GM20431 (cell line): ENCODE data around the gene KLRK1.
"Not testable (repeated sequence)": the region's sequence is repeated elsewhere in the genome, so short reads cannot be mapped to it uniquely, and the experiment has no call there.

Source experiments
- in situ Hi-C: fragments of 300-500 bp; cut with MseI, MboI; formaldehyde crosslinking; loops from one replicate; pipeline ENCODE4 v1.15.0; 2020; ENCODE audit warnings: low sequenced_read_pairs; ENCODE audit not compliant: unreplicated experiment

The KLRK1 gene

DNA sequence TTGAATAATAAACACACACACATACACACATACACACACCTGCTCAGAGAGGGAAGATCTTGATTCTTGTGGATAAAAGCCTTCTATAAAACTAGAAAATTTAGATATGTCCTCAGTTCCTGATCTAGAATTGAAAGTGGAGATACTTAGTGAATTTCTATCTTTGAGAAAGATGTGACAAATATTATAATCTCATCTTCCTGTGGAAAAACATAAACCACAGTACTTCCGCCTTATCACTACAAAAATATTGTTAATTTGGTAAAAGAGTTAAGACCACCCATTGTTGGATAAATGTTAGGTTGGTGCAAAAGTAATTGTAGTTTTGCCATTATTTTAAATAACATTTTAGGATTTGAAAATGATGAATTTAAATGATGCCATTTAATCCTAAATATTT lies at the start of gene KLRK1:
Gene KLRK1 (minus strand): TSS at position 138 of the 400 bp plus-strand sequence. CDS start 1,231 bp downstream, outside the sequence.
- in situ Hi-C loops: no loop called here

DNA sequence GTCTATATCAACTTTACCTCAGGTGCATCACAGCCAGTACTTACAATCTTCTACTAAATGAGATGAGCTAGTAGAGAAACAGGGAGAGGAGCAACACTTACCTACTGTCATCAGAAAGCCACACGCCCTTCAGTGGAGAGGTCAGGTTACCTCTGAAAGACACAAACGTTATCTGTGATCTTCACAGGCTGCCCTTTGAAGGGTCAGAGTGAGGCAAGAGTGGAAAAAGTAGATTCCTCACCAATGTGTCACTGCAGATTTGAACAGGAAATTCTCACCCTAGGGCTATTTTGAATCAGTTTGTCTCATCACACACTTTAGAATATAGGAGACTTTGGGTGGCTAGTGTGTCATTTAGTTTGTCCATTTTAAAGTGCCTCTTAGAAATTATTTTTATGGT lies 47.8 kb upstream of the KLRK1 start:
- in situ Hi-C loops: not testable (repeated sequence)

DNA sequence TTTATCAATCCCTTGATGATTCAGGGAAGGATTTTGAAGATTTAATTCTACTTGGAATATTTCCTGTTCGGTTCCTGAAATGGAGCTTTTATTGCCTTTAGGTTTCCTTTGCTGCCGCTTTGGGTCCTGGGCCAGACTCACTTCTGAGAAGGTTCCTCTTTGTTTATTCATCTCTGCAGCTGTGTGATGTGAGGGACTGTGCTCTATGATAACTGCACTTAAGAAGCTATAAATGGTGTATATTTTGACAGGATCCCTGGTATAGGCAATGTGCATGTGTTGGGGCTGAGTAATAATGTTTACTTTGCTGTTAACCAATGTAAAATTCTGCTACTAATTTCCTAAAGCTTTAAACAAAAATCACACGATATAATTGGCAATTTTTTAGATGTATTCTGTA lies 46.0 kb upstream of the KLRK1 start, which contains the start of gene KLRC2:
Gene KLRC2 (minus strand): TSS at position 195 of the 400 bp plus-strand sequence. CDS start 24 bp downstream, at position 171.
- in situ Hi-C loops: not testable (repeated sequence)

GRCh38 chr12:10430623-10431022 lies 40.8 kb upstream of the KLRK1 start:
- in situ Hi-C loops: not testable (repeated sequence)

DNA sequence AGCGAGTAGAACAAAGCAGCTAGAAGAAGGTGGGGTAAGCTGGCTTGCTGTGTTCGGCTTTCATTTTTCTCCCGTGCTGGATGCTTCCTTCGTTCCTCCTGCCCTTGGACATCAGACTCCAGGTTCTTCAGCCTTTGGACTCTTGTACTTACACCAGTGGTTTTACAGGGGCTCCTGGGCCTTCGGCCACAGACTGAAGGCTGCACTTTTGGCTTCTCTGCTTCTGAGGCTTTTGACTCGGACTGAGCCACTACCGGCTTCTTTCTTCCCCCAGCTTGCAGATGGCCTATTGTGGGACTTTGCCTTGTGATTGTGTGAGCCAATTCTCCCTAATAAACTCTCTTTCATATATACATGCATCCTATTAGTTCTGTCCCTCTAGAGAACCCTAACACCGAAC lies 36.1 kb upstream of the KLRK1 start:
- in situ Hi-C loops: not testable (repeated sequence)

- in situ Hi-C loops: not testable (repeated sequence)
These were observed 34.5 kb upstream of the KLRK1 start for GRCh38 chr12:10424260-10424899.

DNA sequence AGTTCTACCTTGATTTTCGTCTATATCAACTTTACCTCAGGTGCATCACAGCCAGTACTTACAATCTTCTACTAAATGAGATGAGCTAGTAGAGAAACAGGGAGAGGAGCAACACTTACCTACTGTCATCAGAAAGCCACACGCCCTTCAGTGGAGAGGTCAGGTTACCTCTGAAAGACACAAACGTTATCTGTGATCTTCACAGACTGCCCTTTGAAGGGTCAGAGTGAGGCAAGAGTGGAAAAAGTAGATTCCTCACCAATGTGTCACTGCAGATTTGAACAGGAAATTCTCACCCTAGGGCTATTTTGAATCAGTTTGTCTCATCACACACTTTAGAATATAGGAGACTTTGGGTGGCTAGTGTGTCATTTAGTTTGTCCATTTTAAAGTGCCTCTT lies 32.3 kb upstream of the KLRK1 start:
- in situ Hi-C loops: not testable (repeated sequence)

- in situ Hi-C loops: not testable (repeated sequence)
These were observed 30.5 kb upstream of the KLRK1 start, which contains the start of gene KLRC3 for GRCh38 chr12:10420334-10420733. KLRC3 (minus strand) TSS chr12:10420595; CDS start chr12:10420550, 45 bp downstream.

- in situ Hi-C loops: no loop called here
These were observed 19.6 kb upstream of the KLRK1 start, which contains the start of gene KLRC4 for GRCh38 chr12:10409392-10409791. KLRC4 (minus strand) TSS chr12:10409757; CDS start chr12:10409575, 182 bp downstream.

DNA sequence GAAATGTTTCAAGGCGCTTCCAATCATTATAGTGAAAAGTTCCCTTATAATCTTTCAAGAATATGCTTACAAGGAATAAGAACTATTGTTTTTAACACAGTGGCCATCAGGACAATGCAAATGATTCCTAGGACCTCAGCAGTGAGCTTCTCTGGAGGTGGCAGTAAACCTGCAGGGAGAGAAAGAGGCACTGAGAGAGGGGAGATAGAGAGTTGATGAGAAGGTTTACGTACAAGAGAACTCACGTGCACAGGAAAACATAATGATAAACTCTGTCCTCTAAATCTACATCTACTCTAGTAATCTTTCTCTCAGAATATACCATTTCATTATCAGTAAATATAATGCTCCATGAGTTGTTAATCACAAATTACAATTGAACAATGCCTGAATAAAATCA lies 19.0 kb upstream of the KLRK1 start:
- in situ Hi-C loops: no loop called here

GRCh38 chr12:10406725-10407124 lies 16.9 kb upstream of the KLRK1 start:
- in situ Hi-C loops: no loop called here

GRCh38 chr12:10405294-10405693 lies 15.5 kb upstream of the KLRK1 start:
- in situ Hi-C loops: no loop called here

- in situ Hi-C loops: no loop called here
These were observed 15.0 kb upstream of the KLRK1 start for GRCh38 chr12:10404798-10405197.

DNA sequence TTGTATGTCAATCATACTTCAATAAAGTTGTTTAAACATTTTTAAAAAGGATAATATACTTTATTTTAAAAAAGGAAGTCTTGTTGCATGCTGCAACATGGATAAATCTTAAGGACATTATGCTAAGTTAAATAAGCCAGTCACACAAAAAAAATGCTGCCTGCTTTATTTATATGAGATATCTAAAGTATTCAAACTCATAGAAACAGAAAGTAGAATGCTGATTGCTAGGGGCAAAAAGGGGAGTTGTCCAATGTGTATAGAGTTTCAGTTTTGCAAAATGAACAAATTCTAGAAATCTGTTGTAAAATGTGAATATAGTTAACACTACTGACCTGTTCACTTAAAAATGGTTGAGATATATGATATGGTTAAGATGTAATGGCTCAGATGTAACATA lies 11.0 kb upstream of the KLRK1 start:
- in situ Hi-C loops: no loop called here

DNA sequence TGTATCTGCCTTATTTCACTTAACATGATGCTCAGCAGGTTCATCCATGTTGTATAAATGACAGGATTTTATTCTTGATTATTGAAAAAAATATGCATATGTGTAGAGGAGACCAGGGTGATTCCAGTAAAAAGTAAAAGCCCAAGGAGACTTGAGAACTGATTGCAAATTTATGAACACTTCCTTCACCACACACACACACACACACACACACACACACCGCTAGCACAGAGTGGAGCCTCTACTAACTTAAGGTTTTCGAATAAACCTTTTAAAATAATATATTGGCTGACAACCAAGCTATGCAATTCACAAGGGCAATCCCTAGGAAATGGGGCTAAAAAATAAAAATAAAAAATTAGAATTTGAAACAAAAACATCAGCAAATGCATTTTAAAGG lies 8.3 kb upstream of the KLRK1 start:
- in situ Hi-C loops: no loop called here

- in situ Hi-C loops: no loop called here
These were observed 7.5 kb upstream of the KLRK1 start for GRCh38 chr12:10397296-10397695.

- in situ Hi-C loops: not testable (repeated sequence)
These were observed 6.3 kb upstream of the KLRK1 start for GRCh38 chr12:10396176-10396575.

DNA sequence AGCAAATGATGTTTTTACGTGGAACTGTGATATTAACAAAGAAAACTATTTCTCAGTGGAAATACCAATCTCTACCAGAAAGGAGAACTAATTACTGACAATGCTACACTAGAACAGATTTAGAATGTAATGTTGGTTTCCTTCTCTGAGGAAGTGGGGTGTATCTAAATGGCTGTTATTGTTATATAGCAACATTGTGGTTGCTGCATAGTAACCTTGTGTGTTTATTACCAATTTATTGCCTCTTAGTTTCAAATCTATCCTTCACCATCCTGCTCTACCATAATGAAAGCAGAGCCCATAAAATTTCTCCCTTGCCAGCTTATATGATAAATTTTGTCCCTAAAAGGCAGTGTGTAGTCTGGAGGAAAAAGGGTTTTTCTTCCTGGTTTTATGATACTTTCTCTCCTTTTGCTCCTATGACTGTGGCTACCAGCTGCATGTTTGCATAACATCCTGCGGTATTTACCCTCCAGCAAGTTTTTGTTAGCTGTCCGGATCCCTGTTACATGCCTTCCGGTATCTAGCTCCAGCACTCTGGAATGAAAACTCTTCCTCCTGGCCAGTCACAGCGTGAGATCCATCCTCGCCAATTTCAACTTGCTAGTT lies 5.7 kb upstream of the KLRK1 start:
- in situ Hi-C loops: no loop called here

- in situ Hi-C loops: not testable (repeated sequence)
These were observed 4.8 kb upstream of the KLRK1 start for GRCh38 chr12:10394531-10395152.

- in situ Hi-C loops: no loop called here
These were observed 3.5 kb upstream of the KLRK1 start for GRCh38 chr12:10393291-10393690.

GRCh38 chr12:10392394-10392930 lies 2.6 kb upstream of the KLRK1 start:
- in situ Hi-C loops: no loop called here
